ENCODE results near the gene EPHA2. TPM values are rescaled to one million over a fixed set of nuclear protein-coding genes. Genes with fewer than 3 reads are reported as not detected.

The EPHA2 gene
- total and polyA plus RNA-seq, 2 donors (not counting 1 experiment from before 2014, with no cell fraction given), result 9.8 to 24.6 TPM

- Histone ChIP-seq H3K4me2 (ENCODE audit: extremely low read depth, insufficient read depth, low read length) (no peak overlapping the region), H3K9me3 (ENCODE audit: control insufficient read depth, insufficient read depth, low read depth, low read length) (no peaks in the 10 kb centered on the region), H3K36me3 (ENCODE audit: control insufficient read depth, insufficient read depth, low read length) (no peaks in the 10 kb centered on the region), H3K9ac (ENCODE audit: insufficient read depth, low read length) (no peak overlapping the region), H3K4me1 (ENCODE audit: control insufficient read depth, extremely low read depth, insufficient read depth, low read length) (peaks cover 4% of the 10 kb centered on the region), H3K27me3 (ENCODE audit: control insufficient read depth, insufficient read depth, low read length) (no peaks in the 10 kb centered on the region), H3K4me3 (replicated peaks in 1 of 4; ENCODE audit: control extremely low read depth in 1 of 4, insufficient read depth in 1 of 4, low read depth in 3 of 4, low read length in 4 of 4) (no peak overlapping the region), H3K27ac (ENCODE audit: insufficient read depth, low read length) (no peak overlapping the region), H3K79me2 (ENCODE audit: control insufficient read depth, insufficient read depth, low read length) (no peaks in the 10 kb centered on the region), H2AFZ (ENCODE audit: low read length) (no peak overlapping the region), H4K20me1 (ENCODE audit: control insufficient read depth, extremely low read depth, insufficient read depth, low read length) (no peaks in the 10 kb centered on the region)
- no peak for TF ChIP-seq EZH2 (IDR thresholded peaks at IDR 0.05; ENCODE audit: low read length, missing control alignments)
- TF ChIP-seq, protein P1, sequence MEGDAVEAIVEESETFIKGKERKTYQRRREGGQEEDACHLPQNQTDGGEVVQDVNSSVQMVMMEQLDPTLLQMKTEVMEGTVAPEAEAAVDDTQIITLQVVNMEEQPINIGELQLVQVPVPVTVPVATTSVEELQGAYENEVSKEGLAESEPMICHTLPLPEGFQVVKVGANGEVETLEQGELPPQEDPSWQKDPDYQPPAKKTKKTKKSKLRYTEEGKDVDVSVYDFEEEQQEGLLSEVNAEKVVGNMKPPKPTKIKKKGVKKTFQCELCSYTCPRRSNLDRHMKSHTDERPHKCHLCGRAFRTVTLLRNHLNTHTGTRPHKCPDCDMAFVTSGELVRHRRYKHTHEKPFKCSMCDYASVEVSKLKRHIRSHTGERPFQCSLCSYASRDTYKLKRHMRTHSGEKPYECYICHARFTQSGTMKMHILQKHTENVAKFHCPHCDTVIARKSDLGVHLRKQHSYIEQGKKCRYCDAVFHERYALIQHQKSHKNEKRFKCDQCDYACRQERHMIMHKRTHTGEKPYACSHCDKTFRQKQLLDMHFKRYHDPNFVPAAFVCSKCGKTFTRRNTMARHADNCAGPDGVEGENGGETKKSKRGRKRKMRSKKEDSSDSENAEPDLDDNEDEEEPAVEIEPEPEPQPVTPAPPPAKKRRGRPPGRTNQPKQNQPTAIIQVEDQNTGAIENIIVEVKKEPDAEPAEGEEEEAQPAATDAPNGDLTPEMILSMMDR (conservative IDR thresholded peaks at IDR 0.05 in 1 of 2, IDR thresholded peaks at IDR 0.05 in 1 of 2; ENCODE audit: low read depth in 1 of 2, low read length in 2 of 2), result no peak
- DNase-seq (ENCODE audit: low read depth in 2 of 2), result no peak
Observed at GRCh38 chr1:16083486-16083885, 72.4 kb downstream of the EPHA2 start.

GRCh38 chr1:16082283-16083038, 73.4 kb downstream of the EPHA2 start:
- no peak overlapping the region for H3K4me3 ChIP-seq (replicated peaks in 1 of 4; ENCODE audit: control extremely low read depth in 1 of 4, insufficient read depth in 1 of 4, low read depth in 3 of 4, low read length in 4 of 4)
- H3K36me3 ChIP-seq (ENCODE audit: control insufficient read depth, insufficient read depth, low read length), result no peaks in the 10 kb centered on the region
- peaks cover 4% of the 10 kb centered on the region for H3K4me1 ChIP-seq (ENCODE audit: control insufficient read depth, extremely low read depth, insufficient read depth, low read length)
- no peaks in the 10 kb centered on the region for H4K20me1 ChIP-seq (ENCODE audit: control insufficient read depth, extremely low read depth, insufficient read depth, low read length)
- H3K9ac ChIP-seq (ENCODE audit: insufficient read depth, low read length), result no peak overlapping the region
- no peak overlapping the region for H3K27ac ChIP-seq (ENCODE audit: insufficient read depth, low read length)
- DNase-seq (ENCODE audit: low read depth in 2 of 2), result peak; percentile 37 to 60
- no peaks in the 10 kb centered on the region for H3K27me3 ChIP-seq (ENCODE audit: control insufficient read depth, insufficient read depth, low read length)
- H3K79me2 ChIP-seq (ENCODE audit: control insufficient read depth, insufficient read depth, low read length), result no peaks in the 10 kb centered on the region
- no peak for TF ChIP-seq EZH2 (IDR thresholded peaks at IDR 0.05; ENCODE audit: low read length, missing control alignments)
- TF ChIP-seq, protein P1 (conservative IDR thresholded peaks at IDR 0.05 in 1 of 2, IDR thresholded peaks at IDR 0.05 in 1 of 2; ENCODE audit: low read depth in 1 of 2, low read length in 2 of 2), result peak; percentile 94
- H3K9me3 ChIP-seq (ENCODE audit: control insufficient read depth, insufficient read depth, low read depth, low read length), result no peaks in the 10 kb centered on the region
- no peak overlapping the region for H2AFZ ChIP-seq (ENCODE audit: low read length)
- no peak overlapping the region for H3K4me2 ChIP-seq (ENCODE audit: extremely low read depth, insufficient read depth, low read length)

- Histone ChIP-seq H3K27me3 (ENCODE audit: control insufficient read depth, insufficient read depth, low read length) (no peaks in the 10 kb centered on the region), H3K4me3 (replicated peaks in 1 of 4; ENCODE audit: control extremely low read depth in 1 of 4, insufficient read depth in 1 of 4, low read depth in 3 of 4, low read length in 4 of 4) (no peak overlapping the region), H4K20me1 (ENCODE audit: control insufficient read depth, extremely low read depth, insufficient read depth, low read length) (no peaks in the 10 kb centered on the region), H3K9ac (ENCODE audit: insufficient read depth, low read length) (no peak overlapping the region), H3K79me2 (ENCODE audit: control insufficient read depth, insufficient read depth, low read length) (no peaks in the 10 kb centered on the region), H3K4me2 (ENCODE audit: extremely low read depth, insufficient read depth, low read length) (no peak overlapping the region), H3K36me3 (ENCODE audit: control insufficient read depth, insufficient read depth, low read length) (no peaks in the 10 kb centered on the region), H3K4me1 (ENCODE audit: control insufficient read depth, extremely low read depth, insufficient read depth, low read length) (peaks cover 4% of the 10 kb centered on the region), H2AFZ (ENCODE audit: low read length) (no peak overlapping the region), H3K27ac (ENCODE audit: insufficient read depth, low read length) (no peak overlapping the region), H3K9me3 (ENCODE audit: control insufficient read depth, insufficient read depth, low read depth, low read length) (no peaks in the 10 kb centered on the region)
- no peak for TF ChIP-seq EZH2 (IDR thresholded peaks at IDR 0.05; ENCODE audit: low read length, missing control alignments)
- TF ChIP-seq, protein P1 (conservative IDR thresholded peaks at IDR 0.05 in 1 of 2, IDR thresholded peaks at IDR 0.05 in 1 of 2; ENCODE audit: low read depth in 1 of 2, low read length in 2 of 2), result no peak
- DNase-seq (ENCODE audit: low read depth in 2 of 2), result no peak
Observed at GRCh38 chr1:16081636-16082035, 74.2 kb downstream of the EPHA2 start.

All from fibroblast of lung (primary cell).